ENCODE measurements around the gene TRAPPC3L. TPM values are rescaled to one million over a fixed set of nuclear protein-coding genes. Genes with fewer than 3 reads are reported as not detected.
A peak's percentile ranks its signal among the peaks of the same experiment; 100 is the strongest.

The TRAPPC3L gene
- total RNA-seq, 1 experiment from 2014 or later, result not detected

- Mint-ChIP-seq H3K4me3 (no peak overlapping the region), H3K27me3 (ENCODE audit: low read depth) (no peaks in the 10 kb centered on the region; the same call in 1 of the 2 replicates), H3K27ac (peak overlapping the region; percentile 3 to 82 (median 74); a peak in 3 of 7 replicates), H3K4me1 (peaks cover 11 to 18% of the 10 kb centered on the region in 2 experiments), H3K36me3 (ENCODE audit: insufficient read depth in 1 of 3, low read depth in 3 of 3) (peaks cover 0 to 6% (median 2%) of the 10 kb centered on the region in 3 experiments; a peak in 1 of 7 replicates), H3K9me3 (peaks cover 0 to 7% of the 10 kb centered on the region in 2 experiments; a peak in 3 of 5 replicates)
- Histone ChIP-seq H2AFZ (ENCODE audit: low read length) (peak overlapping the region; percentile 76), H2BK12ac (ENCODE audit: insufficient read length, low read depth, low read length) (no peak overlapping the region), H4K20me1 (ENCODE audit: control insufficient read depth, insufficient read depth, insufficient read length) (no peaks in the 10 kb centered on the region), H2AK5ac (ENCODE audit: insufficient read length, low read length) (no peak overlapping the region), H3K23ac (ENCODE audit: insufficient read length, low read depth, low read length) (no peak overlapping the region), H4K5ac (ENCODE audit: insufficient read length, low read depth, low read length) (peak overlapping the region; percentile 34), H4K8ac (replicated peaks; ENCODE audit: insufficient read length, low read depth, low read length) (no peak overlapping the region), H3K79me2 (ENCODE audit: insufficient read depth, low read length) (no peaks in the 10 kb centered on the region), H3K9ac (ENCODE audit: extremely low read depth, insufficient read length, low read length) (no peak overlapping the region), H3K23me2 (ENCODE audit: insufficient read length, low read depth, low read length, poor library complexity, severe bottlenecking) (no peaks in the 10 kb centered on the region), H3K27ac (ENCODE audit: insufficient read length, low read depth, low read length) (no peak overlapping the region), H3K27me3 (ENCODE audit: insufficient read depth, low read length) (no peaks in the 10 kb centered on the region), H3K79me1 (ENCODE audit: insufficient read depth, low read depth, low read length, poor library complexity, severe bottlenecking) (no peaks in the 10 kb centered on the region), H4K91ac (ENCODE audit: insufficient read length, low read depth, low read length) (no peak overlapping the region), H2BK20ac (ENCODE audit: low read depth, low read length, poor library complexity, severe bottlenecking) (no peak overlapping the region), H3K56ac (ENCODE audit: insufficient read length, low read depth, low read length) (no peak overlapping the region), H3T11ph (ENCODE audit: low read length) (no peak overlapping the region), H2BK5ac (ENCODE audit: insufficient read length, low read length) (no peak overlapping the region), H3K9me3 (ENCODE audit: control insufficient read depth, low read depth, low read length) (no peaks in the 10 kb centered on the region), H3K4me2 (ENCODE audit: insufficient read depth, insufficient read length, low read length) (no peak overlapping the region), H2BK120ac (ENCODE audit: low read depth, low read length, poor library complexity, severe bottlenecking) (no peak overlapping the region), H3K18ac (ENCODE audit: insufficient read length, low read depth, low read length) (peak overlapping the region; percentile 35), H3K14ac (ENCODE audit: insufficient read depth, low read length) (no peak overlapping the region), H3K4me1 (ENCODE audit: insufficient read depth, low read length) (peaks cover 4% of the 10 kb centered on the region; the same call in 1 of the 2 replicates), H2BK15ac (ENCODE audit: low read depth, low read length) (no peak overlapping the region), H3K4ac (ENCODE audit: low read depth, low read length) (no peak overlapping the region)
- TF ChIP-seq CTCF (conservative IDR thresholded peaks at IDR 0.05), result no peak
- no peak for DNase-seq
- WGBS (ENCODE audit: extremely low coverage, insufficient read length, low lambda C conversion rate), result no CpG with 5 or more reads among the region's 4 CpGs
These were observed 33.3 kb downstream of the TRAPPC3L start for GRCh38 chr6:116512111-116512559.

All from H9 (cell line).